ENCODE measurements around the gene SETBP1. TPM values are rescaled to one million over a fixed set of nuclear protein-coding genes. Genes with fewer than 3 reads are reported as not detected.

Gene SETBP1
- total RNA-seq, 1 experiment from 2014 or later, result 0.23 TPM

GRCh38 chr18:44824884-44825283, 144.2 kb downstream of the SETBP1 start:
- ATAC-seq (no peak), DNase-seq (ENCODE audit: low read depth, low spot score) (no peak)
- in situ Hi-C loops (cut with HindIII; ENCODE audit: low pct_unique_long_range_greater_than_20kb, low sequenced_read_pairs), result no loop called here
- Histone ChIP-seq H3K9me3 (ENCODE audit: control insufficient read depth, insufficient read depth, low read depth, low read length) (no peaks in the 10 kb centered on the region), H3K4me3 (ENCODE audit: low read depth in 2 of 2, low read length in 2 of 2) (no peak overlapping the region), H3K27ac (ENCODE audit: low read length) (no peak overlapping the region), H3K36me3 (ENCODE audit: control insufficient read depth, insufficient read depth, low read length) (no peaks in the 10 kb centered on the region), H3K4me1 (ENCODE audit: control insufficient read depth, insufficient read depth, low read length) (no peaks in the 10 kb centered on the region), H3K27me3 (ENCODE audit: control insufficient read depth, insufficient read depth, low read length) (no peaks in the 10 kb centered on the region)
- TF ChIP-seq POLR2AphosphoS5 (IDR thresholded peaks at IDR 0.05; ENCODE audit: low read depth, low read length) (no peak), CTCF (IDR thresholded peaks at IDR 0.05) (no peak), REST (IDR thresholded peaks at IDR 0.05; ENCODE audit: insufficient read depth in 1 of 2, low read depth in 2 of 2, low read length in 1 of 2) (no peak), TCF7L2 (IDR thresholded peaks at IDR 0.05; ENCODE audit: low read depth, low read length) (no peak)
- no TSS peak for BruUV-seq (replicated peaks)
- intact Hi-C loops (cut with micrococcal nuclease; ENCODE audit: unreplicated experiment), result no loop called here
- POLR2A ChIA-PET, result no interaction called here
- CTCF ChIA-PET, result no interaction called here

- ChIA-PET POLR2A (no interaction called here), CTCF (no interaction called here)
- Histone ChIP-seq H3K9me3 (ENCODE audit: control insufficient read depth, insufficient read depth, low read depth, low read length) (no peaks in the 10 kb centered on the region), H3K27ac (ENCODE audit: low read length) (no peak overlapping the region), H3K4me1 (ENCODE audit: control insufficient read depth, insufficient read depth, low read length) (no peaks in the 10 kb centered on the region), H3K27me3 (ENCODE audit: control insufficient read depth, insufficient read depth, low read length) (no peaks in the 10 kb centered on the region), H3K36me3 (ENCODE audit: control insufficient read depth, insufficient read depth, low read length) (no peaks in the 10 kb centered on the region), H3K4me3 (ENCODE audit: low read depth in 2 of 2, low read length in 2 of 2) (no peak overlapping the region)
- DNase-seq (ENCODE audit: low read depth, low spot score) (no peak), ATAC-seq (no peak)
- intact Hi-C loops (cut with micrococcal nuclease; ENCODE audit: unreplicated experiment), result no loop called here
- no TSS peak for BruUV-seq (replicated peaks)
- in situ Hi-C loops (cut with HindIII; ENCODE audit: low pct_unique_long_range_greater_than_20kb, low sequenced_read_pairs), result no loop called here
- TF ChIP-seq CTCF (IDR thresholded peaks at IDR 0.05), result no peak
- no peak for TF ChIP-seq POLR2AphosphoS5 (IDR thresholded peaks at IDR 0.05; ENCODE audit: low read depth, low read length)
- TF ChIP-seq SIN3A (IDR thresholded peaks at IDR 0.05; ENCODE audit: borderline replicate concordance, insufficient read depth, low read depth, low read length), result no peak
- TF ChIP-seq TCF7L2 (IDR thresholded peaks at IDR 0.05; ENCODE audit: low read depth, low read length), result no peak
- TF ChIP-seq REST (IDR thresholded peaks at IDR 0.05; ENCODE audit: insufficient read depth in 1 of 2, low read depth in 2 of 2, low read length in 1 of 2), result no peak
Measured at GRCh38 chr18:44826418-44827259, 146.0 kb downstream of the SETBP1 start.
